ENCODE measurements around the gene SEC14L2.

The SEC14L2 gene

DNA sequence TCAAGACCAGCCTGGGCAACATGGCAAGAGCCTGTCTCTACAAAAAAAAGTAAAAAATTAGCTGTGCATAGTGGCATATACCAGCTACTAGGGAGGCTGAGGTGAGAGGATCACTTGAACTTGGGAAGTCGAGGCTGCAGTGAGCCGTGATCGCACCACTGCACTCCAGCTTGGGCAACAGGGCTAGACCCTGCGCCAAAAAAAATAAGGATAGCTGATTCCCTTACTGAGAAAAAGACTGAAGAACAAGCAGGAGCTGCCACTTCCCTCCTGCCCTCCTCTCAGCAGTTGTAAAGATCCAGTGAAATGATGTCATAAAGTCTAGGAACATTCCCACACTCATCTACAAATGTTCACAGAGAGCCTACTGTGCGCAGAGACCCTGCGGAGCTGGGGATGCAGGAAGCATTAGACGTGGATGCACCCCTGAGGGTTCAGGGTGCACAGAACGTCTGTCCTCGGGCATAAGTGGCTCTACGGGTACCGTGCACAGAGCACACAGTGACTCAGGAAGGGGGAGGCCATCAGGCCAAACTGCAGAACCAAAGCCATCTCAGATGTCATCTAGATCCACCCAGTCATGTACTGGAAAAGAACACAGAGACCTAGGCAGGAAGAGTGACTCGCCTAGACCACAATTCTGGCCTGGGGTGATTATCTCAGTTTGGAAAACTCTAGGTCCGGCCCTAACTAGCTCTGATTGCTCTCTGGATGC is 11.7 kb downstream of the SEC14L2 start:
- DNase-seq: no peak

DNA sequence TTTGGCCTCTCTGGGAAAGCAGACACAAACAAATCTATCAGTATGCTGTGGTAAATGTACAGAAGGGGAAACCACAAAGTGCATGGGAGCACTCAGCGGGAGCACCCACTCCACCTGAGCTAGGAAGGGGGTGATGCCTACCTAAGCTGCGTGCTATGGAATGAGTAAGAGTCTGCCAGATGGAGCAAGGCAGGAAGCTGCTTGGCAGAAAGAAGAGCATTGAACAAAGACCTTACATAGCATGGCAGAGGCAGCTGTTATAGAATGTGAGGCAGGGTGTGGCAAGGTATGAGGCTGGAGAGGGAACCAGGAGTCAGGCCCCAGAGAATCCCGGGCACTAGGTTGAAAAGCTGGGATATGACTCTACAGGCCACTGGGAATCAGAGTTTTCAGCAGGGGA is 15.0 kb downstream of the SEC14L2 start:
- no peak for DNase-seq

DNA sequence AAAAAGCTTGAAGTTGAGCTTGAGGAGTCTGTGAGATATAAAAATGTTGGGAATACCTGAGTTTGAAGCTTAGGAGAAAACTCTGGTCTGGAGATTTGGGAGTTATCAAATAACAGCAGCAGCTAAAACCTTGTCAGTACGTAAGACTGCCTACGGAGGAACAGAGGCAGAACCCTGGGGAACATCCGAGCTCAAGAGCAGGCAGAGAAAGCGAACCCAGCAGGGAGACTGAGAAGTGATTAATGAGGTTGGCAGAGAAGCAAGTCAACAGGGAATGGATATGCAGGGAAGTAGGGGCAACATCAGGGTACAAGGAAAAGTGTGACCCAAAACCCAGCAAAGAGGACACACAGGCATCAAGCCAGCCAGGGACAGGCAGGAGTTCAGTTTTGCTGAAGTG is 16.2 kb downstream of the SEC14L2 start:
- DNase-seq: no peak

DNA sequence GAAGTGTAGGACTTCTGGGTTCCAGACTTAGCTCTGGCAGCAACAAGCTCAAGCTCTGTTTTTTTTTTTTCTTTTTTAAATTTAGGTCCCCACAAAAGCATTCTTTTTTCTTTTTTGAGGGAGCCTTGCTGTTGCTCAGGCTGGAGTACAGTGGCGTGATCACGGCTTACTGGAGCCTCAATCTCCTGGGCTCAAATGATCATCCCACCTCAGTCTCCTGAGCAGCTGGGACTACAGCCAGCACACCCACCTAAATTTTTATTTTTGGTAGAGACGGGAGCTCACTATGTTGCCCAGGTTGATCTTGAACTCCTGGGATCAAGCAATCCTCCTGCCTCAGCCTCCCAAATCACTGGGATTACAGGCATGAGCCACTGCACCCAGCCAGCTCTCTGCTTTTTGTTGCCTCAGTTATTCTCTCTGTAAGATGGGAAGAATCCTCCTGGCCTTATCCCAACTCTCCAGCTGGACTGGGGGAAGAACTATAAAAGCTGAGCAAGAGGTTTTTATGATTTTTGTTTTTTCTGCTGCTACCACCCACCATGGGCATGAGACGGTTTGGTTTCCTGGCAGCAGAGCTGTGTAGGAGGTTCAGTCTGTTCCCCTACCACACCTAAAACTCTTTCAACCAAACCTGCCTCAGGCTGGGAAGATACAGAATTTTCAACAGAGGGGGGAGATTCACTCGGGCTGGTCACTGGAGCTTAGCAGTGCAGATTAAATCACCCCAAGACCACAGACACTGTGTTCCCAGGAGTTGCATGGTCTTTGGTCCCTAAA is 17.1 kb downstream of the SEC14L2 start:
- DNase-seq: no peak

DNA sequence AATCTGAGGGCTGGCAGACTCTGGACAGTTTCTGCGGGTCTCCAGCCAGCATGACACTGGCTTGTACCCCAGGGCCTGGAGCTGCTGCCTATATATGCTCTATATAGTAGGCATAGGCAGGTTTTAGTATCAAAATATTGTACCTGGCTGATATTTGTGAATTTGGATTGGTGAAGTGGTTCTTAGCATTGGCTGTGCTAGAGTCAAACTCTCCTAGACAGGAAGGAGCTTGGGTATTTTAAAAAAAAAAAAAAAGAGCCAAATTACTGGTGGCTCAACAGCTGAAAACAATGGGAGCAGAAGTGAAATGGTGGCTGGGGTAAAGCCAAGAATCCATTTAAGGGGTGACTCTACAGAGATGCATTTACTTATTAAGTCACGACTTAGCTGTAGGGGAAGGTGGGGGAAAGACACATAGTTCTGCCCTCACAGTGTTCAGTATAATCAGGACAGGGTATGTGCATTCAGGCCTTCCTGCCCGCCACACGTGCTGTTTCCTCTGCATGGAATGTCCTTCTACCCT is 17.8 kb downstream of the SEC14L2 start:
- no peak for DNase-seq

DNA sequence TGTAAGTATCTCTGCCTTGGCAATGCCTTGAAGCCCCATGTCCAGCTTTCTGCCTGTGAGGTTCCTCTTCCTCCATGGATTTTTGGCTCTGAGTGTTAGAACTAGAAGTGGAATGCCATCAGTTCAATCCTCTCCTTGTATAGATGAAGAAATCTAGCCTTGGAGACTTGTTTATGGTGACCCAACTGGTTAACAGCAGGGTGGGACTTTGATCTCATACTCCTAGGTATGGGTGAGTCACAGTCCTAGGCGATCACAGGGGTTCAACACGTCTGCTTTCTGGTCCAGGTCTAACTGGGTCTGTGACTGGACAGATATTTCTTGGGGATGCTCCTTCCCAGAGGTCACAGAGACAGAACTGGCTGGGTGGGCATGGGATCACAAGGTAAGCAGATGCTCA is 19.6 kb downstream of the SEC14L2 start:
- DNase-seq: no peak

DNA sequence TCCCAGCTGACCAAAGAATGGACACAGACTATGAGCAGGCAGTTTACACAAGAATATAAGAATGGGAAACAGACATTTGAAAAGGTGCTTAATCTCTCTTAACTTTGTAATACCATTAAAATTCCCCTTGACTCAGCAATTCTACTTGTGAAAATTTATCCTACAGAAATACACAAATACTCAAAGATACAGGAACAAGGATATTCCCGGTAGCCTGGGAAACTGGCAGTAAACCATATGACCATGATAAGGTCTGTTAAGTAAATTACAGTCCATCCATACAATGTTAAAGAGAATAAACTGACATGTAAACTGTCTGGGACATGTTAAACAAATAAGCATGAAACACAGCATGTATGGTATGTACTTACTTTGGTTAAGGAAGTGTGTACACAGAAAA is 20.0 kb downstream of the SEC14L2 start:
- DNase-seq: no peak

DNA sequence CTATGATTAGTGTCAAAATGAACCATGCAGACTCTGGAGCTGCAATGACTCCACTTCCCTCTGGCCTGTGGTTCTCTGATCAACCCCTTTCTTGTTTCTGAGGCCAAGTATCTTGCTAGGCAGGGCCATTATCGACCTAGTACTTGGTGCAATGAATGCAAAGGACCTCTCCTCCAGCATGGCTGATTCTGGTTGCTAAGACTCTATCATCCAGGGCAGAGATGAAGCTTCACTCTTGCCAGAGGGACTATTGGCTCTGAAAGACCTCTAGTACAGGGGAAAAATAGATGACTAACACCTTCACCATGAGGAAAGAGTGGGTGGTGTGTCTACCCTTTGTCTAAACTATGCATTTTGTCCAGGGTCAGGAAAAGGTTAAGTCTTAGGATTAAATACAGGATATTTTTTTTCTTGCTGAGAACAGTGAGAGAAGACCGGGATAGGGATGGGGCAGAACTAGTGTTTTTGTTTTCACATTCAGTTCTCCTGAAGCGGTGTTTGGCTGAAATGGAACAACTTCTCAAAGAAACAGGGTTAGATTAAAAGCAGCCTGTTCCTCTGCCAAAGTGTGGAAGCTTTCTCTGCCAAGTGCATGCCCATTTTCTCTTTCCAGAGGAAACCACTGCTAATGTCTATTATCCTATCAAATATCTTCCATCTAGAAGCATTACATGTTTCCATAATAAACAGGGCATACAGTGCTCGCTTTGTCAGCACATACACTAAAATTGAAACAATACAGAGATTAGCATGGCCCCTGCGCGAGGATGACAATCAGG is 23.7 kb downstream of the SEC14L2 start:
- DNase-seq: no peak

DNA sequence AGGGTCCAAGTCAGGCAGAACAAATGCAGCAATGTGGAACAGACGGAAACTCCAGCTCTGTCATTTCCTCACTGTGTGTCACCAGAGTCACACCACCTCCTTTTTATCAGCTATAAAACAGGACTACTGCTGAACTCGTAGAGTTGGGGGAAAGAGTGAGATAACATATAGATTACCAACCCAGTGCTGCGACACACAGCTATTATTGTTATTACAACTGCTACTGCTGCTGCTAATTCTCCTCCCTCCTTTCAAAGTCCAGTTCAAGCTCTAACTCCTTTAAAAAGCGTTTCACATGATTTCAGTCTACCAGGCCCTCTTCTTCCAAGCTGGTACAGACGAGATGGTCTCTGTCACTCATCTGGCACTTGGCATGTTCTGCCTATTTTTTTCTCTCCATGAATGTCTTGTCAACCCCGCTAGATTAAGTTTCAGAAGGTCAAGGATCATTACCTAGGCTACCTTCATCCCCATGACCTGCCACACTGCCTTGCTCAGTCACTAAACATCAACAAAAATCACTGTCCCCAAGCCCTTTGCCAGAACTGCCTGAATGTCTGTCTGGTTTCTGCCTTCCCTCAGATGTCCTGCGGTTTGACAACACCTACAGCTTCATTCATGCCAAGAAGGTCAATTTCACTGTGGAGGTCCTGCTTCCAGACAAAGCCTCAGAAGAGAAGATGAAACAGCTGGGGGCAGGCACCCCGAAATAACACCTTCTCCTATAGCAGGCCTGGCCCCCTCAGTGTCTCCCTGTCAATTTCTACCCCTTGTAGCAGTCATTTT is 25.1 kb downstream of the SEC14L2 start:
- DNase-seq: no peak

DNA sequence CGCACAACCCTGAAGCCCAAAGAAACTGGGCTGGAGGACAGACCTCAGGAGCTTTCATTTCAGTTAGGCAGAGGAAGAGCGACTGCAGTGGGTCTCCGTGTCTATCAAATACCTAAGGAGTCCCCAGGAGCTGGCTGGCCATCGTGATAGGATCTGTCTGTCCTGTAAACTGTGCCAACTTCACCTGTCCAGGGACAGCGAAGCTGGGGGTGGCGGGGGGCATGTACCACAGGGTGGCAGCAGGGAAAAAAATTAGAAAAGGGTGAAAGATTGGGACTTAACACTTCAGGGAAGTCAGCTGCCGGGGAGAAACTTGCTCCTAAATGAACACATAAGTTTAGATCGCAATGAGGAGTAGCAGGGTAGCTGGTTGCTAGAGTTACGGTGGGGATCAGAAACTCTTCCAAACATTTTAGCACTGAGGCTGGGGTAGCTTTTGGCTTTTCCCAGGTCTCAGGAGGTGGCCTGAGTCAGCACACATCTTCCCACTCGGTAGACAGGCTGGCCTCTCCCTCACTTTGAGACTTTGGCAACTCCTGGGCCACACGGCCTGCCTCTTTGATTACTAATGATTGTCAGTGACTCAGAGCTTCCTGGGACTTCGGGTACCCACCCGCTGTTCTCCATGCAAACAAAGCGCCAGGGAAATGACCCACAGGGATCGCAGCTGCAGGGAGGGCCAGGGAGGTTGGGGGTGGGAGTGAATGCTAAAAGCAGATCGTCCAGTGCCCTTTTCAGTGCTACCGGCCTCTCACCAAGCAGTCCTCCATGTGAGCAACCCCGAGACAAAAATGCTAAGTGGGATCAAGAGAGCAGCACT is 25.9 kb downstream of the SEC14L2 start:
- DNase-seq: no peak

DNA sequence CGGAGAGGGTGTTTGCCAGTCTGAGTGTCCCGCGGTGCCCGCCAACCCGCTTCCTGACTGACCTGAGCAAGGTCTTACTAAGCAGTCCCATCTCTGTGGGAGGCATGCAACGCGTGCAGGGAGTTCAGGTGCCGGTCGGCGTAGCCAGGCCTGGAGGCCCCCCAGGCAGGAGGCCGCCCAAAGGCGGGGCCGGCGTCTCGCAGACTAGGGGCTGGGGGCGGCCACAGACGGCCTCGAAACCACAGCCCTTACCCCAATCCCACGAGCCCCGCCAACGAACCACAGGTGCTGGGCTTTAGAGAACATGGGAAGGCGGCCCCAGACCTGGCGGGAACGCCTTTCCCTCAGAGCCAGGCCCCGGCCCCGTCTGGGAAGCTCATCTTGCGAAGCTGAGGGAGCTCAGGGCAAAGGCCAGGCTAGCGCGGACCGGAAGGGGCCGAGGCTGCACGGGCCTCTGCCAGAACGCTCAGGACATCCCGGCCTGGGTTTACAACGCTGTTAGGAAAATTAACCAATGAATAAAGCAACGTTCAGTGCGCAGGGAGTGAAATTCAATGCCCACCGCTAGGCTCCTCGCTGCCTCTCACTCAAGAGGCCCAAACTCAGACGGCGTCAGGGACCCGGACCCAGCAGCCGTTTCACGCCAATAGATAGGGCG is 26.6 kb downstream of the SEC14L2 start:
- no peak for DNase-seq

DNA sequence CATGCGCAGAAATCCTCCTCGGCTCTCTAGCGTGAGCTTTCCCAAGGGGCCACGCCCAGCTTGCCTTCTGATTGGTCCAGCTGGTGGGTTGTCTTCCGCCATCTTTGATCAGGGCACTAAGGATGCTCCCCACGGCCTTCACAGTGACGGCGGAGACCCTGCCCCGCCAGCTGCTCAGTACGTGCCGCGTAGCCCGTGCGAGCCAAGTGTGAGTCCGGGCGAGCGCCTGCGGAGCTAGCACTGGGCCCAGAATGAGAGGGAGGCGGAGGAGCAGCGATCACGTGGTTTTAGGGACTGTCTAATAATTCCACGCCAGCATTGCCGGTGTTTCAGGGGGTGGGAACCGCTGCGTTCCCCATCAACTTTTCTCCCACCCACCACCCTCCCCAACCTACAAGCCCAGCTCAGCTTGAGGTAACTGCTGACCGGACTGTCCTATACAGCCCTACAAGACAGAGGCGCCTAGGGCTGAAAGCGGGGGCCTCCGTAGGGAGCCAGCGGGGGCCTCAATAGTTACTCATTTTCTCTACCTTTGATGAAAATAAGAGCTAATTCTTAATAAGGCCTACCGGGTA is 27.2 kb downstream of the SEC14L2 start:
- DNase-seq: peak; percentile 97

DNA sequence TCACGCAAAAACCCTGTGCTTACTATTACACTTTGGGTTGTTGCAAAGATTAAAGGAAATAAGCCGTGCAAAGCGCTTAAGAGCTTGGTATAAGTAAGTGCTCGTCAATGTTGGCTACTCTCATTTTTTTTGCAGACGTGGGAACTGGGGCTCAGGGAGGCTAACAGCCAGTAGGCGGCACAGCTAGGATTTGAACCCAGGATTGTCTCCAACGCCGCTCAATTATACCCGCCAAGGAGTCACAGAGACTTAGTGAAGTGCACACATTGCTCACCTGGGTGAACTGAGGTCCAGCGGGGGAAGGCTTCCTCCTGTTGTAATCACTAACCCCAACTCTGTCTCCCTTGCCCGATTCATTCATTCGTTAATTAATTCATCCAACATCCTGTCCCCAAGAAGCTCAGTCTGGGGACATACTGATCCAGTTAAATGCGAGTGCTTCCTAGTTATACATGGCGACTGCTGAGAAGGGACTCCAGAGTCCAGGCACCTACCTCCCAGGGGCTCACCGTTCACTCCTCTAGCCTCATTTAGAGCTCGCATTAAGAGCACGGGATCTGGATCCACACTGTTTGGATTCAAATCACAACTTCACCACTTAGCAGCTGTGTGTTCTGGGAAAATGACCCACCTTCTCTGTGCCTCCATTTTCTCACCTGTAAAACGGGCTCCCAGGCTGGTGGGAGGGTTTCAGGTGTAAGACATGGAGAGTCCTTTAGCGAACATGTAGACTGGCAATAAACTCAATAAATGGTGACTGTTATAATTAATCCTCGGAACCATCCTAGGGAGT is 27.9 kb downstream of the SEC14L2 start:
- no peak for DNase-seq

DNA sequence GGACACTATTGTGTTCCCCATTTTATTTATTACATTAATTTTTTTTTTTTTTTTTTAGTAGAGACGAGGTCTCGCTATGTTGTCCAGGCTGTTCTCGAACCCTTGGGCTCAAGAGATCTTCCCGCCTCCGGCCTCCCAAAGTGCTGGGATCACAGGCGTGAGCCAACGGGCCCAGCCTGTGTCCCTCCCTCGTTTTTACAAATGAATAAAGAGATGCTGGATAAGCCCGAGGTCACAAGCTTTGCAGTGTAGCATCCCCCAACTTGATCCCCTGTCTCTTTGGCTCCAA is 28.5 kb downstream of the SEC14L2 start:
- DNase-seq: no peak

DNA sequence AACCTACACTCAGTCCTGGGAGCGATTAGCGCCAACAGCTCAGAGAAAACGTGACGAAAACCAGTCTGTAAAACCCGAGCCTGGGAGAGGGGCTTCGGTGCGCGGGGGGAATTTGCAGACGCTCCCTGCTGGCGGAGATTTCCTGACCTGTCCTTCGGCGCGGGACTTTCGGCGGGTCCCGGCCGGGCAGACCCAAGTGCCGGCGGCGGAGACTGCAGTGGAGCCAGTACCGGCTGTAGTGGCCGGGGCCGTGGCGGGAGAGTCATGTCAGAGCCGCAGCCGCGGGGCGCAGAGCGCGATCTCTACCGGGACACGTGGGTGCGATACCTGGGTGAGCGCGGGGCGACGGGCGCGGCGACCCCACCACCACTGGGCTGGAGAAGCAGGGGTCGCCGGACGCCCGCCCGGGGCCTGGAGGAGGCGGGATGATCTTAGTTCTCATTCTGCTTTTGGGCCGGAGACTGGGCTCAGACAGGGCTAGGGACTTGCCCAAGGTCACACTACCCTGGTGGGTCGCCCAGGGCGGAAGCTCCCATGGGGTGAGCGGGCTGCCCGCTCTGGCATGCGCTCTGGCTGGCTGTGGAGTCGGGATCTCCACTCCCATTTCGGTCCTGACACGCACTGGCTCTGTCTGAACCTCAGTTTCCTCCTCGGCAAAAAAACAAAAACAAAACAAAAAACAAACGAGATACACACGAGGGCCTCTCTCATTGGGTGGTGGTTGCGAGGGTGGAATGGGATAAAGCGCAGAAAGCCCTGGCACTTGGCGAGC is 29.0 kb downstream of the SEC14L2 start, which contains the start of gene MTFP1:
Gene MTFP1, plus strand, starts transcription at position 153 of the 772 bp plus-strand sequence. Its CDS starts 112 bp downstream, at position 265.
- peak; percentile 28 for DNase-seq

DNA sequence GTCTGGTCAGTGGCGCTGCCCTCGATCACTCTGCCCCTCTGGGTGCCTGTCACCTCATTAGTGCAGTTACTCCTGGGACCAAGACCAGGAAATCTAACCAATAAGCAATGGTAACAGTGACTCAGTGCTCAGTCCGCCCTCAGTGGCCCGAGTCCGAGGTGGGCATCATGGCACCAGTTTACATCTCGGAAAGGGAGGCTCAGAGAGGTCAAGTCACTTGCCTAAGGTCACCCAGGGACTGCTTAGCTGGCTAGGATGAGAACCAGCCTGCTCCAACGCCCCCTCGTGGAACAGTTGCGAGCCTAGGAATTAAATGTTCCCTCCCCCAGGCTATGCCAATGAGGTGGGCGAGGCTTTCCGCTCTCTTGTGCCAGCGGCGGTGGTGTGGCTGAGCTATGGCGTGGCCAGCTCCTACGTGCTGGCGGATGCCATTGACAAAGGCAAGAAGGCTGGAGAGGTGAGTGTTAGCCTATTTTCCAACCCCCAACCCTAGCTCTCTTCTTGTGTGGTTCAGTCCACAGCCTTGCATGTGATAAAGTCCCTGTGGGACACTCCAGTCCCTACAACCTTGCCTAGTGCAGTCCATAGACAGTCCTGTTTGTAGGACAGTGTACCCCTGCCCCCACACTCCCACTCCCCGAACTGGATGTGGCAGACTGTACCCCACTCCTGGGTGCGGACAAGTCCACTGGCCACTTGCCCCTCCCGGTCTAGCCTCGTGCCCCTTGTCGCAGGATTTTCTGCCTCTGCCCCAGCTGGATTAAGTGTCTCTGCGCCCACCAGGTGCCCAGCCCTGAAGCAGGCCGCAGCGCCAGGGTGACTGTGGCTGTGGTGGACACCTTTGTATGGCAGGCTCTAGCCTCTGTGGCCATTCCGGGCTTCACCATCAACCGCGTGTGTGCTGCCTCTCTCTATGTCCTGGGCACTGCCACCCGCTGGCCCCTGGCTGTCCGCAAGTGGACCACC is 29.9 kb downstream of the SEC14L2 start:
- peak; percentile 78 for DNase-seq

DNA sequence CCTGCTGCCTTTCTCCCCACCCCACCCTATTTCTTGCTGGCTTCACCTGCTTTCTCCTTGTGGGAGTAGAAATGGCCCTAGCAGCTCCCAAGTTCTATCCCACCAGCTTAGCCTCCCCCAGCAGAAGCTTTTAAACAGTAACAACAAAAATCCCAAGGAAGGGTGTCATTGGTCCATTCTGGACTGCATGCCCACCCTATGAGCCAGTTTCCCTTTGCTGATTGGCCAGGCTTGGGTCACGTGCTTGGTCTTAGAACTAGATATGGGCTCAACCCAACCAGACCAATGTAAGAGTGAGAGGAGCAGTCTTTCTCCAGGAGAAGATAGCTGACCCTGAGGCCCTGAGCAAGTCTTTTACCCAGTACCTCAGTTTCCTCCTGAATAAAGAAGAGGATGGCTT is 31.1 kb downstream of the SEC14L2 start:
- DNase-seq: no peak

DNA sequence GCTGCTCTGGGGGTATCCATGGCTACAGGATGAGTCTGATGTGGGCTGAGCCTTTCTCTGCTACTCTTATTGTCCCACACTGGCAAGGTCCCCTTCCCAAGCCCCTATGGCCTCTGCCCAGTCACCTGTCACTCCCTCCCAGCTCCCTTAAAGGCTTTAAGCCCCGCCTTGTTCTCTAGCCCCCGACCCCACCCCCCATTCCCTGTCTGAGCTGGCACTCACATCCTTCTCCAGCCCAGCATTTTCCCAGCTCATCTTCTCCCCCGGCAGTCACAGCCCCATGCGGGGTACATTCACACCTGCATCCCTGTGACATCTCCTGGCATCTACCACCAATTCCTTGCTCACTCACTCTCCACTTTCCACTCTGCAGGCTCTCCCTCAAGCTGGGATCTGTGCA is 33.1 kb downstream of the SEC14L2 start:
- DNase-seq: no peak
